ENCODE results near the gene ABHD3. TPM values are rescaled to one million over a fixed set of nuclear protein-coding genes. Genes with fewer than 3 reads are reported as not detected.

The ABHD3 gene
- total and polyA plus RNA-seq, 2 of the 8 experiments (the other 6 are each of a cell fraction or from before 2014, with no cell fraction given): 8.4 to 12.1 TPM

- Histone ChIP-seq H3K9me3 (ENCODE audit: insufficient read depth in 2 of 2, low read depth in 1 of 2, low read length in 1 of 2) (0 out of 4 replicates have a peak, but pooled peaks cover 0 to 2% of the 10 kb centered on the region in 2 experiments), H3K56ac (replicated peaks; ENCODE audit: insufficient read length, low read depth, low read length) (no peak overlapping the region), H3K4ac (replicated peaks; ENCODE audit: insufficient read length, low read depth, low read length) (no peak overlapping the region), H3K4me3 (ENCODE audit: extremely low read depth in 1 of 4, insufficient read depth in 2 of 4, low read depth in 3 of 4, low read length in 4 of 4) (peak overlapping the region; percentile 83 to 94 (median 88); a peak in 5 of 8 replicates), H2BK15ac (ENCODE audit: low read length) (no peak overlapping the region; the same call in 1 of the 2 replicates), H3K79me1 (ENCODE audit: low read depth, low read length) (no peaks in the 10 kb centered on the region), H4K91ac (replicated peaks; ENCODE audit: insufficient read length, low read length) (no peak overlapping the region), H3K27me3 (replicated peaks in 1 of 4; ENCODE audit: control insufficient read depth in 3 of 4, extremely low read depth in 1 of 4, insufficient read depth in 3 of 4, low read length in 3 of 4) (no peaks in the 10 kb centered on the region), H2BK5ac (ENCODE audit: low read depth, low read length) (no peak overlapping the region), H3K4me1 (replicated peaks in 1 of 4; ENCODE audit: control insufficient read depth in 3 of 4, insufficient read depth in 4 of 4, low read length in 3 of 4) (peaks cover 2 to 13% (median 4%) of the 10 kb centered on the region in 4 experiments; a peak in 5 of 7 replicates), H4K8ac (ENCODE audit: extremely low read depth, insufficient read depth, low read length) (no peak overlapping the region), H2BK120ac (replicated peaks; ENCODE audit: low read depth, low read length) (no peak overlapping the region), H2AK5ac (ENCODE audit: low read depth, low read length) (no peak overlapping the region), H3K36me3 (ENCODE audit: control insufficient read depth in 2 of 4, insufficient read depth in 4 of 4, low read length in 3 of 4) (no peaks in the 10 kb centered on the region), H3K18ac (ENCODE audit: extremely low read depth, low read length) (0 out of 2 replicates have a peak overlapping the region, but pooled peaks have one; percentile 11), H3K23ac (ENCODE audit: insufficient read length) (no peak overlapping the region), H3K23me2 (ENCODE audit: low read depth, low read length) (peaks cover 6% of the 10 kb centered on the region; the same call in 1 of the 2 replicates), H2AFZ (ENCODE audit: low read length) (peak overlapping the region; percentile 54), H2BK20ac (ENCODE audit: low read length) (no peak overlapping the region), H4K20me1 (replicated peaks in 1 of 2; ENCODE audit: control insufficient read depth in 1 of 2, insufficient read depth in 2 of 2, low read length in 2 of 2) (peaks cover 7 to 14% of the 10 kb centered on the region in 2 experiments), H3K4me2 (ENCODE audit: insufficient read depth in 1 of 2, low read depth in 2 of 2, low read length in 2 of 2) (peak overlapping the region; percentile 61 to 80; a peak in 3 of 4 replicates), H3K9ac (replicated peaks in 1 of 4; ENCODE audit: extremely low read depth in 1 of 4, low read depth in 3 of 4, low read length in 3 of 4) (peak overlapping the region in 1 of 4 experiments; percentile 8; a peak in 1 of 7 replicates), H3K79me2 (ENCODE audit: control insufficient read depth in 1 of 2, insufficient read depth in 2 of 2, low read length in 2 of 2) (peaks cover 9 to 34% of the 10 kb centered on the region in 2 experiments; a peak in 3 of 4 replicates), H4K5ac (ENCODE audit: insufficient read length, low read depth, low read length) (no peak overlapping the region), H2BK12ac (ENCODE audit: low read depth, low read length) (no peak overlapping the region), H3K27ac (ENCODE audit: low read depth, low read length) (no peak overlapping the region), H3K14ac (ENCODE audit: insufficient read length) (no peak overlapping the region)
- ChIA-PET CTCF (ENCODE audit: partially characterized antibody) (interaction anchor here (0.7 kb wide), 1 partner anchor 12 kb away, joined by 4 read pairs; no protein-coding TSS in a partner anchor), POLR2A (ENCODE audit: partially characterized antibody) (interaction anchor here (0.7 to 2.9 kb wide), 8 partner anchors 9 to 140 kb away, joined by 3 to 19 read pairs (median 4); partner anchors contain the start of genes ABHD3 and ESCO1)
- TF ChIP-seq YY1 (IDR thresholded peaks at IDR 0.05; ENCODE audit: low read depth, low read length) (no peak), BACH1 (IDR thresholded peaks at IDR 0.05; ENCODE audit: low read length) (no peak), KDM5A (IDR thresholded peaks at IDR 0.05; ENCODE audit: low read length) (no peak), EZH2 (IDR thresholded peaks at IDR 0.05; ENCODE audit: low read depth, low read length, severe bottlenecking) (no peak), FOSL1 (IDR thresholded peaks at IDR 0.05; ENCODE audit: insufficient read depth, low read depth, low read length) (no peak), SP4 (IDR thresholded peaks at IDR 0.05; ENCODE audit: low read length) (no peak)
- 60% methylated on average over 21 of the region's 21 CpGs; no CpG with 5 or more reads in 1 of the 2 experiments for WGBS, 2 experiments (ENCODE audit: extremely low coverage in 1 of 2, insufficient coverage in 1 of 2, insufficient read length in 1 of 2, insufficient replicate concordance in 2 of 2, low coverage in 1 of 2, low lambda C conversion rate in 2 of 2, missing lambda C conversion rate in 1 of 2)
- DNase-seq (ENCODE audit: low read depth in 1 of 2, low spot score in 2 of 2): no peak
- no peak for FAIRE-seq
Observed at GRCh38 chr18:21739604-21740537, 35.3 kb upstream of the ABHD3 start.

Data from H1 (cell line).